ENCODE results near the gene CTLA4. TPM values are rescaled to one million over a fixed set of nuclear protein-coding genes. Genes with fewer than 3 reads are reported as not detected.

The CTLA4 gene
- polyA plus RNA-seq, 1 donor (not counting 4 experiments of a cell fraction or from before 2014, with no cell fraction given), result not detected

GRCh38 chr2:203849010-203849409, 18.6 kb upstream of the CTLA4 start:
- H3K9me3 ChIP-seq (ENCODE audit: control insufficient read depth, low read depth, low read length), result no peaks in the 10 kb centered on the region
- no peak overlapping the region for H3K9ac ChIP-seq (ENCODE audit: control insufficient read depth, extremely low read depth, insufficient read depth, low read length)
- no peaks in the 10 kb centered on the region for H3K27me3 ChIP-seq (ENCODE audit: control insufficient read depth, extremely low read depth, insufficient read depth, low read length)
- H4K20me1 ChIP-seq (ENCODE audit: control insufficient read depth, extremely low read depth, insufficient read depth, low read length), result no peaks in the 10 kb centered on the region
- TF ChIP-seq EZH2 (IDR thresholded peaks at IDR 0.05; ENCODE audit: low read length) (no peak), CTCF (optimal IDR thresholded peaks at IDR 0.05 in 1 of 3, IDR thresholded peaks at IDR 0.05 in 1 of 3, conservative IDR thresholded peaks at IDR 0.05 in 1 of 3; ENCODE audit: extremely low read depth in 1 of 3, insufficient read depth in 2 of 3, low read length in 3 of 3) (no peak)
- H3K79me2 ChIP-seq (ENCODE audit: control insufficient read depth, insufficient read depth, low read length), result no peaks in the 10 kb centered on the region
- H3K27ac ChIP-seq (ENCODE audit: control insufficient read depth, insufficient read depth, low read length), result no peak overlapping the region
- no peak overlapping the region for H3K4me3 ChIP-seq (ENCODE audit: control insufficient read depth in 2 of 3, extremely low read depth in 1 of 3, insufficient read depth in 2 of 3, low read depth in 1 of 3, low read length in 3 of 3)
- no peak for DNase-seq (ENCODE audit: low read depth, low spot score)
- H3K9me1 ChIP-seq (ENCODE audit: control insufficient read depth, extremely low read depth, insufficient read depth, low read length), result no peaks in the 10 kb centered on the region
- no peak overlapping the region for H3K4me2 ChIP-seq (ENCODE audit: control insufficient read depth, extremely low read depth, insufficient read depth, low read depth, low read length)
- no peaks in the 10 kb centered on the region for H3K4me1 ChIP-seq (ENCODE audit: control insufficient read depth, extremely low read depth, insufficient read depth, low read length)
- no peaks in the 10 kb centered on the region for H3K36me3 ChIP-seq (ENCODE audit: control insufficient read depth in 2 of 2, extremely low read depth in 1 of 2, insufficient read depth in 2 of 2, low read length in 2 of 2)
- dilution Hi-C loops (cut with MboI; ENCODE audit: extremely low pct_ligation_motif_present, low sequenced_read_pairs), result no loop called here
- FAIRE-seq, result no peak
- no peak overlapping the region for H2AFZ ChIP-seq (ENCODE audit: control insufficient read depth, low read length)

- H3K4me3 ChIP-seq (ENCODE audit: control insufficient read depth in 2 of 3, extremely low read depth in 1 of 3, insufficient read depth in 2 of 3, low read depth in 1 of 3, low read length in 3 of 3), result no peak overlapping the region
- no peak overlapping the region for H2AFZ ChIP-seq (ENCODE audit: control insufficient read depth, low read length)
- no peak overlapping the region for H3K4me2 ChIP-seq (ENCODE audit: control insufficient read depth, extremely low read depth, insufficient read depth, low read depth, low read length)
- no peak for FAIRE-seq
- H3K4me1 ChIP-seq (ENCODE audit: control insufficient read depth, extremely low read depth, insufficient read depth, low read length), result no peaks in the 10 kb centered on the region
- H3K9ac ChIP-seq (ENCODE audit: control insufficient read depth, extremely low read depth, insufficient read depth, low read length), result no peak overlapping the region
- dilution Hi-C loops (cut with MboI; ENCODE audit: extremely low pct_ligation_motif_present, low sequenced_read_pairs), result no loop called here
- H3K9me1 ChIP-seq (ENCODE audit: control insufficient read depth, extremely low read depth, insufficient read depth, low read length), result no peaks in the 10 kb centered on the region
- no peak overlapping the region for H3K27ac ChIP-seq (ENCODE audit: control insufficient read depth, insufficient read depth, low read length)
- no peak for DNase-seq (ENCODE audit: low read depth, low spot score)
- TF ChIP-seq EZH2 (IDR thresholded peaks at IDR 0.05; ENCODE audit: low read length) (no peak), CTCF (optimal IDR thresholded peaks at IDR 0.05 in 1 of 3, IDR thresholded peaks at IDR 0.05 in 1 of 3, conservative IDR thresholded peaks at IDR 0.05 in 1 of 3; ENCODE audit: extremely low read depth in 1 of 3, insufficient read depth in 2 of 3, low read length in 3 of 3) (no peak)
- no peaks in the 10 kb centered on the region for H3K36me3 ChIP-seq (ENCODE audit: control insufficient read depth in 2 of 2, extremely low read depth in 1 of 2, insufficient read depth in 2 of 2, low read length in 2 of 2)
- H3K27me3 ChIP-seq (ENCODE audit: control insufficient read depth, extremely low read depth, insufficient read depth, low read length), result no peaks in the 10 kb centered on the region
- no peaks in the 10 kb centered on the region for H4K20me1 ChIP-seq (ENCODE audit: control insufficient read depth, extremely low read depth, insufficient read depth, low read length)
- H3K9me3 ChIP-seq (ENCODE audit: control insufficient read depth, low read depth, low read length), result no peaks in the 10 kb centered on the region
- H3K79me2 ChIP-seq (ENCODE audit: control insufficient read depth, insufficient read depth, low read length), result no peaks in the 10 kb centered on the region
These were observed 14.8 kb upstream of the CTLA4 start for GRCh38 chr2:203852760-203853159.

Measured in keratinocyte (primary cell).